Measurements from ENCODE around the gene EBPL. TPM values are rescaled to one million over a fixed set of nuclear protein-coding genes. Genes with fewer than 3 reads are reported as not detected.
A peak's percentile ranks its signal among the peaks of the same experiment; 100 is the strongest.
"Not testable (repeated sequence)": the region's sequence is repeated elsewhere in the genome, so short reads cannot be mapped to it uniquely, and the experiment has no call there.

EBPL gene
- total and polyA plus RNA-seq, 11 donors = 3.2 to 13.8 (median 5.8) TPM

DNA sequence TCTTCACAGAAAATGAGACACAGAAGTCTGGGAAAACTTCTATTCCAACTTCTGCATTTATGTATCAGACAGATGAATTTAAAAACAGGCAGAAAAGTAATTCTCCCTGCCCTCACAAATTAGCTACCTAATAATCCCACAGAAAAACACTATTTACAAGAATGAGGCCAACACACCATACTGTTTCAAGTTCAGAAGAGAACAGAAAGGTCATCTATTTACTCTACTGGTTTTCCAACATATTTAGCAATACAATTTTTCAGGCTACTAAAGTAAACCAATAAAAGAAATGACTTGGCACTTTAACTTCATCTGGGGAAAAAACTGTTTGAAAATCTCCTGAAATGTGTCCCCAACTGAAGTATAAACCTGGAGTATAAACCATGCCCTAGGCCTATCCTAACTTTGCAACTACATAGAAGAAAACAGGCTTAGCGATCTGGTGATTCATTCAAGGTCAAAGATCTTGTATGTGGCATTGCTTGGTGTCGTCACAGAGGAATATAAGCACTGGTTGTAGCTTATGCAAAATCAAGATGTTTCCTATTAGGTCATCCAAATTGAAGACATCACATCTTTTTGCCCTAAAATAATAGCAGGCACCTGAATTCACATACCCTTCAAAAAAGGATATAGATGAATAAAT lies 20.1 kb upstream of the EBPL start:
- intact Hi-C loops (cut with DNase I) = loop anchor here in 1 of 10 donors (5.0 kb wide), 1 partner anchor 301 kb away; no protein-coding TSS in a partner anchor

GRCh38 chr13:49704264-49704663 lies 13.0 kb upstream of the EBPL start:
- ATAC-seq; H3K4me1 ChIP-seq; H3K9me3 ChIP-seq; H3K27ac ChIP-seq; intact Hi-C loops (cut with DNase I); DNase-seq; H3K27me3 ChIP-seq; H3K4me3 ChIP-seq: not testable (repeated sequence)
- WGBS, 4 donors = 96 to 98% (median 97%) methylated on average over 7 of the region's 7 CpGs
- H3K36me3 ChIP-seq = peaks cover 0 to 90% (median 84%) of the 10 kb centered on the region in 9 donors

More for the DNA sequence above, 20.1 kb upstream of the EBPL start:
- ATAC-seq (peak in 1 of 4 donors; percentile 46), DNase-seq (no peak)
- Histone ChIP-seq H3K4me3 (no peak overlapping the region), H3K27ac (no peak overlapping the region), H3K4me1 (no peaks in the 10 kb centered on the region), H3K9me3 (peaks cover 0 to 25% (median 13%) of the 10 kb centered on the region in 12 donors), H3K36me3 (peaks cover 0 to 59% (median 46%) of the 10 kb centered on the region in 9 donors), H3K27me3 (no peaks in the 10 kb centered on the region)
- TF ChIP-seq CTCF (IDR thresholded peaks at IDR 0.05) (no peak), POLR2A (IDR thresholded peaks at IDR 0.05) (no peak)
- WGBS, 4 donors = 40 to 57% (median 52%) methylated on average over 2 of the region's 2 CpGs

- Histone ChIP-seq H3K27me3 (no peaks in the 10 kb centered on the region), H3K9me3 (no peaks in the 10 kb centered on the region), H3K4me1 (no peaks in the 10 kb centered on the region), H3K36me3 (peaks cover 0 to 79% (median 60%) of the 10 kb centered on the region in 9 donors), H3K4me3 (no peak overlapping the region), H3K27ac (no peak overlapping the region)
- intact Hi-C loops (cut with DNase I) = no loop called here
- ATAC-seq (no peak), DNase-seq (no peak)
- TF ChIP-seq CTCF (IDR thresholded peaks at IDR 0.05) (no peak), POLR2A (IDR thresholded peaks at IDR 0.05) (no peak)
These were observed 10.2 kb upstream of the EBPL start for GRCh38 chr13:49701491-49701890.

DNA sequence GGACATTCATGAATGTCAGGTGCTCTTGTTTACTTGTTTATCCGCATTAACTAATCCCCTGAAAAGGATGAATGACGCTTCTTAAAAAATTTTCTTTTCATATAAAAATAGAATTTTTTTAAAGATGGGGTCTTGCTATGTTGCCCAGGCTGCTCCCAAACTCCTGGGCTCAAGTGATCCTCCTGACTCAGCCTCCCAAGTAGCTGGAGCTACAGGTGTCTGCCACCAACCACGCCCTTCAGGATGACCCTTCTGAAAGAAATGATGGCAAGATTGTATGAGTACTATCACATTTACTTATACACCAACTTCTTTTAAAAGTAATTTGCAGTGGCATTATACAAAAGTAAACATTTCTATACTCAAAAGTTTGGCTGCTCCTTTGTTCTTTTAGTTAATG lies 6.2 kb upstream of the EBPL start:
- H3K36me3 ChIP-seq = peaks cover 0 to 42% (median 27%) of the 10 kb centered on the region in 9 donors
- intact Hi-C loops (cut with DNase I) = loop anchor here in 2 of 10 donors (10.0 kb wide), 1 partner anchor 87 kb away; no protein-coding TSS in a partner anchor
- 95 to 98% (median 98%) methylated on average over 3 of the region's 3 CpGs for WGBS, 4 donors

More for the DNA sequence above, 6.2 kb upstream of the EBPL start:
- DNase-seq = no peak
- Histone ChIP-seq H3K4me3 (no peak overlapping the region), H3K27ac (no peak overlapping the region), H3K9me3 (no peaks in the 10 kb centered on the region), H3K27me3 (no peaks in the 10 kb centered on the region), H3K4me1 (no peaks in the 10 kb centered on the region)
- no peak for TF ChIP-seq POLR2A (IDR thresholded peaks at IDR 0.05)
- no peak for TF ChIP-seq CTCF (IDR thresholded peaks at IDR 0.05)
- no peak for ATAC-seq

All from heart left ventricle (tissue), 16 donors.